Activated CD4-positive, alpha-beta T cell treated with anti-CD3 and anti-CD28 coated beads, Interleukin-10, Interleukin-2, amounts not matched to agents 100 ng/mL and 50 ng/mL, durations not matched to agents 16 hours and 8 hours (primary cell): ENCODE measurements around the gene LRP5.

Experiments
- DNase-seq: peaks from one replicate; pipeline ENCODE4 v3.0.0-alpha.2; 2020

LRP5 gene

GRCh38 chr11:68312117-68312779, at the start of gene LRP5:
Gene LRP5, plus strand, starts transcription at chr11:68312591. Its CDS starts 124 bp downstream, at chr11:68312715.
- DNase-seq: no peak

GRCh38 chr11:68263444-68264035, 48.9 kb upstream of the LRP5 start:
- no peak for DNase-seq

GRCh38 chr11:68264244-68264643, 48.1 kb upstream of the LRP5 start:
- no peak for DNase-seq

GRCh38 chr11:68264741-68265540, 47.5 kb upstream of the LRP5 start:
- DNase-seq: no peak

- no peak for DNase-seq
Measured at GRCh38 chr11:68266121-68266891, 46.1 kb upstream of the LRP5 start.

- DNase-seq: no peak
Measured at GRCh38 chr11:68266936-68267880, 45.2 kb upstream of the LRP5 start.

- no peak for DNase-seq
Measured at GRCh38 chr11:68267881-68268240, 44.5 kb upstream of the LRP5 start.

- no peak for DNase-seq
Measured at GRCh38 chr11:68269414-68270081, 42.8 kb upstream of the LRP5 start.

- no peak for DNase-seq
Measured at GRCh38 chr11:68270196-68271022, 42.0 kb upstream of the LRP5 start.

GRCh38 chr11:68271023-68271780, 41.2 kb upstream of the LRP5 start:
- peak; percentile 73 for DNase-seq

GRCh38 chr11:68271781-68272608, 40.4 kb upstream of the LRP5 start, which contains the start of gene C11orf24:
Gene C11orf24, minus strand, starts transcription at chr11:68271973. Its CDS starts 8,206 bp downstream, at chr11:68263767.
- DNase-seq: peak; percentile 97

GRCh38 chr11:68273026-68273738, 39.2 kb upstream of the LRP5 start:
- DNase-seq: no peak

GRCh38 chr11:68274306-68274705, 38.1 kb upstream of the LRP5 start:
- no peak for DNase-seq

- DNase-seq: no peak
Measured at GRCh38 chr11:68275721-68276507, 36.5 kb upstream of the LRP5 start.

- DNase-seq: no peak
Measured at GRCh38 chr11:68276861-68277260, 35.5 kb upstream of the LRP5 start.

GRCh38 chr11:68279676-68280075, 32.7 kb upstream of the LRP5 start:
- DNase-seq: no peak
